Vagina (tissue), 2 donors: ENCODE data around the gene NKD2.

ENCODE experiments used
- CTCF ChIP-seq, 3 experiments: fragments of 450-650 bp in 2 of 3; fragments of 200-600 bp in 1 of 3; sonication (generic) in 1 of 3; IDR thresholded peaks; one replicate each; pipeline ENCODE4 v1.5.1; 2017 to 2019; ENCODE audit warnings: antibody characterized with exemption in 3 of 3, mild to moderate bottlenecking in 2 of 3, moderate library complexity in 2 of 3
- POLR2A ChIP-seq, 2 donors: fragments of 450-650 bp; IDR thresholded peaks; one replicate each; pipeline ENCODE4 v1.6.1; 2017; ENCODE audit warnings: antibody characterized with exemption in 2 of 2, mild to moderate bottlenecking in 2 of 2, moderate library complexity in 2 of 2
- POLR2AphosphoS5 ChIP-seq, 2 donors: sonication (generic); formaldehyde crosslinking; IDR thresholded peaks; one replicate each; pipeline ENCODE4 v1.9.0; 2017; ENCODE audit warnings: antibody characterized with exemption in 2 of 2, mild to moderate bottlenecking in 2 of 2, low read depth in 1 of 2; ENCODE audit not compliant: insufficient read depth in 1 of 2

GRCh38 chr5:1012313-1012841 lies 3.8 kb downstream of the NKD2 start:
- TF ChIP-seq POLR2AphosphoS5 (IDR thresholded peaks at IDR 0.05; ENCODE audit: insufficient read depth in 1 of 2, low read depth in 1 of 2) (no peak), POLR2A (IDR thresholded peaks at IDR 0.05) (no peak), CTCF (IDR thresholded peaks at IDR 0.05) (no peak)
